ENCODE measurements around the gene SHROOM2.

The SHROOM2 gene

DNA sequence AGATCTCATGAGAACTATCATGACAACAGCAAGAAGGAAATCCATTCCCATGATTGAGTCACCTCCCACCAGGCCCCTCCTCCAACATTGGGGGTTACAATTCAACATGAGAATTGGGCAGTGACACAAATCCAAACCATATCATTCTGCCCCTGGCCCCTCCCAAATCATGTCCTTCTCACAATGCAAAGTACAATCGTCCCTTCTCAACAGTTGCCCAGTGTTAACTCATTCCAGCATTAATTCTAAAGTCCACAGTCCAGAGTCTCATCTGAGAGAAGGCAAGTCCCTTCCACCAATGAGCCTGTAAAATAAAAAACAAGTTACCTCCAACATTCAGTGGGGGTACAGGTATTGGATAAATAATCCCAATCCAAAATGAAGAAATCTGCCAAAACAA is 166.1 kb downstream of the SHROOM2 start:
- DNase-seq, result no peak

DNA sequence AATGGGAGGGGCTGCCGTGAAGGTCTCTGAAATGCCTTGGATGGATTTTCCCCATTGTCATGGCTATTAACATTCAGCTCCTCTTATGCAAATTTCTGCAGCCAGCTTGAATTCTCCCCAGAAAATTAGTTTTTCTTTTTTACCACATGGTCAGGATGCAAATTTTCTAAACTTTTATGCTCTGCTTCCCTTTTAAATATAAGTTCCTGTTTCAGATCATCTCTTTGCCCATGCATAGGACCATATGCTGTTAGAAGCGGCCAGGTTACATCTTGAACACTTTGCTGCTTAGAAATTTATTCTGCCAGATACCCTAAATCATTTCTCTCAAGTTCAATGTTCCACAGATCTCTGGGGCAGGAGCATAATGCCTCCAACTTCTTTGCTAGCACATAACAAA is 167.2 kb downstream of the SHROOM2 start:
- DNase-seq, result no peak

DNA sequence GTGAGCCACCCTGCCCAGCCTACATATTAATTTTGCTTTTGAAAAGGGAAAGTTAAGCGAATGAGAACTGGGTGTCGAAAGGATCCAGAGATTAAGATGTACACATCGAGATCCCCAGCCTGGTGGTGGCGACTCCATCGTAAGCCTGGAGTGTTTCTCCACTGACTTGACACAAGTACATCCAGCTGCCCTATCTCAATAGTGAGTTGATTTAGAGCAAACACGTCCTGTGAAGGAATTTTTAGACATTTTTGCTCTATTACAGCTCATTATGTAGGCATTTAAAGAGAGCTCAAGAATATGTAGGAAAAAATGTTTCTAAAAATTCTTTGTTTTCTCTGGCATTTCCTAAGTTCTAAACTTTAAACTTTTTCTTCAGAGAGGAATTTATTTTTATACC is 169.3 kb downstream of the SHROOM2 start:
- DNase-seq, result no peak

DNA sequence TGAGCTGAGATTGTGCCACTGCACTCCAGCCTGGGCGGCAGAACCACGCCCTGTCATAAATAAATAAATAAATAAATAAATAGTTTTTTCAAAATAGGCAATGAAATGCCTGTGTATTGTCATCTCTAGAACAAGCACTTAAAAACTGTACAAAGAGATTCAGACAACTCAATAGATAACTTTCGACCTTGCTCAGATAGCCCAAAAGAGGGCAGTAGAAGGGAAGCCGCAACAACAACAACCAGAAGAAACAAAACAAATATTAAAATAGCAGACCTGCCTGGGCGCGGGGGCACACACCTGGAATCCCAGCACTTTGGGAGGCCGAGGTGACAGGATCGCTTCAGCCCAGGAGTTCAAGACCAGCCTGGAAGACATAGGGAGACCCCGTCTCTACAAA is 171.5 kb downstream of the SHROOM2 start:
- no peak for DNase-seq

DNA sequence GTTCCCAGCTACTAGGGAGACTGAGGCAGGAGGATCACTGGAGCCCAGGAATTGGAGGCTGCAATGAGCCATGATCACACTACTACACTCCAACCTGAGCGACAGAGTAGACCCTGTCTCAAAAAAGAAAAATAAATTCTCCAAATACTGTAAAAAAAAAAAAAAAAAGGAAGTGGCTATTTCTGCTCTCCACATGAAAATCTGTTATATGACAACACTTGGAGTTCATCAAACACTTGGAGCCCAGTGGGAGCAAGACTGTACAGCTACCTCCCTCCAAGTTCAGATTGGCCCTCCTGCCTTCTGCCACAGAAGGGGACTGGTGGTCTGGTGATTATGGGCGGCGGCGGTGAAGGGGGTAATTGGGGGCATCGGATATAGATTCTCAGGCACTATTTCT is 172.0 kb downstream of the SHROOM2 start:
- DNase-seq, result no peak

DNA sequence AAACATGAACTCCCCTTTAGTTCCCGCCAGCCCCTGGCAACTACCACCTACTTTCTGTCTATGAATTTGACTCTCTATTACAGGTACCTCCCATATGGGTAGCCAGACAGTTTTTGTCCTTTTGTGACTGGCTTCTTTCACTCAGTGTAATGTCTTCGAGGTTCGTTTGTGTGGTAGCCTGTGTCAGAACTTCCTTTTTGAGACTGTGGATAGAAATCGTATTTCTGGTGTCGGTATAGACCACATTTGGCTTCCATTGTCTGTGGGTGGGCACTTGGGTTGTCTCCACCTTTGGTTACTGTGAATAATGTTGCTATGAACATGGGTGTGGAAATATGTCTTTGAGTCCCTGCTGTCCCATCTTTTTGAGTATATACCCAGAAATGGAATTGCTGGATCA is 175.5 kb downstream of the SHROOM2 start:
- no peak for DNase-seq

DNA sequence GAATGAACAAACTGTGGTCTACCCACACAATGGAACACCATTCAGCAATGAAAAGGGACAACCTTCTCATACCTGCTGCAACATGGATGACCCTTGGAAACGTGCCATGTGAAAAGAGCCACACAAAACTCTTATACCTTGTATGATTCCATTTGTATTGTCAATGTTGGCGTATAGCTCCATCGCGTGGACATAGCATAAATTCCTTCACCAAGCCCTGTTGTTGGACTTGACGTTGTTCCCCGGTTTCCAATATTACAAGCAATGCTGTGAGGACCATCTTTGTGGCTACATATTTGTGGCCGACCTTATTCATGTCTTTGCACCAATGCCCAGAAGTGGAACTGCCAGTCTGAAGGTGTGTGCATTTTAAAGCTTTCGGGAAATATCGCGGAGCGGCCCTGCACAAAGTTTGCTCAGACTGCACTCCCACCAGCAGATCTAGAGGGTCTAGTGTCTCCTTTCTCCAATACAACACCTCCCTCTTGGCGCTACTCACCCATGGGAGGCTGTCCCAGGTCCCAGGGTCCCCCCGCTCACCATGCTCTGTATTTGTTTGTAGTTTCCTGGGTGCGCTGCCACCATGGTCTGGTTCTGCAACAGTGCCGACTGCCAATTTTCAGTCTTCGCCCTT is 180.7 kb downstream of the SHROOM2 start, which contains the start of gene CLDN34:
TSS of gene CLDN34 (plus strand) at position 584 of the 634 bp plus-strand sequence. CDS start at position 584, 0 bp downstream.
- no peak for DNase-seq

DNA sequence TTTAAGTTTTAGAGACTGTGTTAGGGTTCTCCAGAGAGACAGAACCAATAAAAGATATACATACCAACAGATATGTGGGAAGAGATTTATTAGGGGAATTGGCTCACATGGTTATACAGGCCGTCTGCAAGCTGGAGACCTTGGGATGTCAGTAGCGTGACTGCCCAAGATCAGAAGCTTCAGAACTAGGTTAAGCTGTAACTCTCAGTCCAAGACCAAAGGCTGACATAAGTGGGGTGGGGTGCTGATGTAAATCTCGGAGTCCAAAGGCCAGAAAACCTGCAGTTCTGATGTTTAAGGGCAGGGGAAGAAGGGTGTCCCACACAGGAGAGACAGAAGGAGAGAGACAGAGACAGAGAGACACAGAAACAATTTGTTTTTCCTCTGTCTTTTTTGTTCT is 191.4 kb downstream of the SHROOM2 start:
- no peak for DNase-seq

DNA sequence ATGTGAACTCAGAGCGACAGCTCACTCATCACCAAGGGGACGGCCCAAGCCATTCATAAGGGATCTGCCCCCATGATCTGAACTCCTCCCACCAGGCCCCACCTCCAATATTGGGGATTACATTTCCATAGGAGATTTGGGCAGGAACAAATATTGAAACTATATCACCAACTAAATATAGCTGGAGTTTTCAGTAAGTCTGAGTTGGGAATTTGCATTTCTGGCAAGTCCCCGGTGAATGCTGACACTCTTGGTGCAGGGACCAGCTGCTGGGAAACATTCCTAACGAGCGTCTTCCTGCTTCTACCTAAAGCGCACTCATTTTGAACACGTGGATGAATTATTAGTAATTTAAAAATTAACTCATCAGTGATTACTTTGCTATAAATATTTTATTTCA is 194.2 kb downstream of the SHROOM2 start:
- DNase-seq, result no peak

DNA sequence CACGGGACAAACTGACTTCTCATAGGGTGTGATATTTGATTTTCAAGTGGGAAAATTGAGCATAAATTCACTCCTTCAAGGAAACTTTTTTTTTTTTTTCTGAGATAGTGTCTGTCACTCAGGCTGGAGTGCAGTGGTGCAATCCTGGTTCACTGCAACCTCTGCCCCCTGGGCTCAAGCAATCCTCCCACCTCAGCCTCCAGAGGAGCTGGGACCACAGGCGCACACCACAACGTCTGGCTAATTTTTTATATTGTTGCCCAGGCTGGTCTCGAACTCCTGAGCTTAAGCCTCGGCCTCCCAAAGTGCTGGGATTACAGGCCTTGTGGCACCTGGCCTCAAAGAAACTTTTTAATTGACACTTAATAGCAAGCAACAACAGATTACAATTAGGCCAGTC is 194.7 kb downstream of the SHROOM2 start:
- DNase-seq, result no peak

DNA sequence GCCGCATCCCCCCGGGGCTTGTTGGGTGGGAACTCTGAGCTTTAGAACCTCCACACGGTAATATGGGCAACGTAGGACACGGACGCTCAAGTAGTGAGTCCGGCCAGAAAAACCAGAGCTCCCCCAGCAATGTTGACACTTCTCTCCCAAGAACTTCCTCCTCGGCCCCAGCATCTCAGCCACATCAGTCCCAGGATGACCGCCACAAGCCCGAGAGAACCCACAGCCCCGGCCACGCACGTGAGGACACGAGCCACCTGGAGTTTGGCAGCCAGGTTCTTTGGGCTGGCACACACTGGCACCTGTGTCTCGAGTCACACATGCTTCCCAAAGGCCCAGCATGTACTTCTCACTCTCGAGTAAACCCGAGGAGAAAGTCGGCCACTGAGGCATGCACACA is 197.2 kb downstream of the SHROOM2 start:
- no peak for DNase-seq

DNA sequence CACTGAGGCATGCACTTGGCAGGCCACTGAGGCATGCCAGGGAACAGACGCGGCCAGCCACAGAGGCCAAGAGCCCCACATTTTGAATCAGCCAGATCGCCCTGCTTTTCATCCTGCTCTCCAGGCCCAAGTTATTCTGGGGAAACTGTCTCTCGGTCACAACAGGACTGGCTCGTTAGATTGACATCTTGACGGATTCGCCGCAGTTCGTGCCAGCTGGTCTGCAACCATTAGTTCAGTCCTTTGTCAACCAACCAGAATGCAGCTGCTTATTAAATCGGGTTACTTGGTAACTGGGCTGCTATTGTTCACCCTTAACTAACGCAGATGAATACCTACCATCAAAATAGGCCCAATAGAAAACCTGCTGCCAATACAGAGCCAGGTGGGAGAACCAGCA is 197.6 kb downstream of the SHROOM2 start:
- no peak for DNase-seq

DNA sequence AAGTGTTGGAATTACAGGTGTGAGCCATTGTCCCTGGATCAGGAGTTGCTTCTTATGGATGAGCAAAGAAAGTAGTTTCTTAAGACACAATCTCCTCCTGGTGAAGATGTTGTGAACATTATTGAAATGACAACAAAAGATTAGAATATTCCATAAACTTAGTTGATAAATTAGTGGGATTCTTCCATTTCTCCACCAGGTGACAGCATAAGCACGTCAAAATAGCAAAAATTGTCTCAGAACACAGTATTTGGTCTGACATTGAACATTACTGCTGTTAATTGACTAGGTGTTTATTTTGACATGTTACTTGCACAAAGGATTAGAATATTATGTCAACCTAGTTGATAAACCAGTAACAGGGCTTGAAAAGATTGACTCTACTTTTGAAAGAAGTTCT is 202.5 kb downstream of the SHROOM2 start:
- no peak for DNase-seq

DNA sequence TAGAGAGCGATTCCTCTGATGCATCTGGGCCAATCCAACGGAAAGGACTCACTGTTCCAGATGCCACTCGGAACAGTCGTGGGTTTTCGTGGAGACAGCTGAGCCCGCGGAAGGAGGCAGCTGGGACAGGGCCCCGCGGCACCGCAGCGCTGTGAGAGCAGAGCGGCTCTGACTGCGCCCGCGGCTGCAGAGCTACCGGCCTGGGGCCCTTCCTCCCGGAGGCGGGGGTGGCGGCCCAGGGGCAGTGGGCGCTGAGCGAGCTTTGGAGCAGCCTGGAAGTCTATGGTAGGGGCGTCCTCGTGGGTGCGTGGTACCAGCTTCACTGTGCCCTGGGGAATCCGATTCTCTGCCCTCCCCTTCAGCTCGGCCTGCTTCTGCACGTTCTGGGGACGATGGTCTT is 205.8 kb downstream of the SHROOM2 start:
- DNase-seq, result no peak

DNA sequence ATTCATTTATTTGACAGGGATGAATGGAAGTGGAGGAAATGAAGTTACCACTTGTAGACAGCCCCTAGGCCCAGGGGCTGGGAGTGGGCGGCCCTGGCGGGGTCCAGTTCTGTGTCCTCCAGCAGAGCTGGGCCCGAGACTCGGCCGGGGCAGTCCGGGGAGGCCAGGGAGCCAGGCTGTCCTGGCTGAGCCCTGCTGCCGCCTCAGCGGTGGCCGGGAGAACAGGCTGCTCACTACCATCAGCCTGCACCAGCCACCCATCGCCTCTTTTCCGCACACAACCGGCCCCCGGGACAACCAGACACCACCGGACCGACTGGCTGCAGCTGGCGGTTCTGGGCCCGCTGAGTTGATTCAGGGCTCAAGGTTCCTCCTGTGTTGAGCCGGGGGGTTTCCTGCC is 206.5 kb downstream of the SHROOM2 start:
- no peak for DNase-seq

DNA sequence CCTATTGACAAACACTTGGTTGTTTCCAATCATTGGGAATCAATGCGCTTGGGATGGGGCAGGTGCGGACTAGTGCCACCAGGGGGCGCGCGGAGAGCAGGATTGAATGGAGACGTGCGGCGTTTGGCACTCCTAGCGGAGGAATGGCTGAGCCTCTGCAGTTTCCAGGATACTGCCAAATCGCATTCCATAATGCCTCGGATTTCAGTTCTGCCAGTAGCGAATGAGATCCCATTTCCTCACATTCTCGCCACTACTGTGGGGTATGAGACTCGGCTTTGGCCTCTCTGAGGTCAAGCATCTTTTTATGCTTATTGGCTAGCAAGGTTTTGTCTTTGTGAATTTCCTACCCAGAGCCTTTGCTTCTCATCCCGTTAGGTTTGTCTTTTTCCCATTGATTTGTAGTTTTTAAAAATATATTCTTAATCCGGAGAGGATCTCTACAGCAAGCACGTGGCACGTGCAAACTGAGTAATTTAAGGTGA is 209.7 kb downstream of the SHROOM2 start:
- DNase-seq, result peak; percentile 38

DNA sequence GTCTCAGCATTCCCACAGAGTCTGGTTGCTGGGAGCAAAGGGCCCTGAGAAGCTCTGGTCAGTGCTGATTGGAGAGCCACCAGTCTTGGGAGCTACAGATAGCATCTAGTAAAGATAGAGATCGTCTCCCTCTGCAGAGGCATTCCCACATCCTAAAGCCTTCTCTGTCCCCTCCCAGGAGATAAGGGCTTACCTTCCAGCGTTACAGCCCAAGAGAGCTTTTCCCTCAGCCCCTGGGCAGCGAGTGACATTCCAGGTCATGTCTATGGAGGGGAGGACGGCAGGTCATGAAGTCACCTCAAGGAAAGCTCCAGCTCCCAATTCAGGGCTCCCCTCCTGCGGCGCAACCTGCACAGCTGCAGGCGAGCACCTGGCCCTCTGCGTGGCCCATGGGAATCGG is 210.8 kb downstream of the SHROOM2 start:
- DNase-seq, result no peak

DNA sequence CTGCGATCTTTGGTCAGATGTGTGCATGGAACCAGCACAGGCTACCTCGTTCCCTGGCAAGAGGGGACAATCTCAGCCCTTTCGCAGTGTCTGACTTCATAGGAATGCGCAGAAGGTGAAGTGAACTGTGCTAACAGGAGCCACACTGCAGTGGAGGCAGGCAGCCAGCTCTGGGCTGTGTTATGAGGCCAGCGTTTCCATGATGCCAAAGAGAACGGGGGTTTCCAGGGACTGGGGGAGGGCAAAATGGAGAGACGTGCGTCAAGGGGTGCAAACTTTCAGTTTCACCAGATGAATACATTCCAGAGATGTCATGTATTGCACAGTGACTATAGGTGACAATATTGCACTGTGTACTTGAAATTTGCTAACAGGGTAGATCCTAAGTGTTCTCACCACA is 211.3 kb downstream of the SHROOM2 start:
- no peak for DNase-seq

Data from NCI-H1105 treated with DMSO at 0.1 percent for 48 hours (cell line).